Stomach (tissue), 9 donors: Measurements from ENCODE around the gene TGFB1I1. TPM values are rescaled to one million over a fixed set of nuclear protein-coding genes. Genes with fewer than 3 reads are reported as not detected.

Experiments used
- DNase-seq, 2 donors: peaks; one replicate each; pipeline versions ENCODE4 v3.0.0 to v3.0.0-alpha.2; 2013 to 2019
- H3K27ac ChIP-seq, 5 donors: fragments of 200-600 bp in 4 of 5; sonication (generic) in 4 of 5; one replicate each; pipeline ENCODE4 v1.5.1; 2013 to 2019; ENCODE audit warnings: mild to moderate bottlenecking in 1 of 5, moderate library complexity in 1 of 5
- H3K27me3 ChIP-seq, 3 donors: fragments of 200-600 bp; sonication (generic); one replicate each; pipeline ENCODE4 v1.5.1; 2017 to 2019; ENCODE audit warnings: mixed run types in 1 of 3
- H3K36me3 ChIP-seq, 4 donors: fragments of 200-600 bp; sonication (generic); 1 replicate in 3 of 4; 2 replicates in 1 of 4; pipeline ENCODE4 v1.5.1; 2016 to 2019
- H3K4me1 ChIP-seq, 4 donors: fragments of 200-600 bp; sonication (generic); one replicate each; pipeline ENCODE4 v1.5.1; 2016 to 2019
- H3K4me3 ChIP-seq, 4 donors: fragments of 200-600 bp; sonication (generic) in 3 of 4; one replicate each; pipeline ENCODE4 v1.5.1; 2016 to 2019; ENCODE audit warnings: mild to moderate bottlenecking in 1 of 4
- H3K9me3 ChIP-seq, 4 donors: fragments of 200-600 bp; sonication (generic); one replicate each; pipeline ENCODE4 v1.5.1; 2016 to 2019
- EP300 ChIP-seq: sonication (generic); formaldehyde crosslinking; IDR thresholded peaks from one replicate; pipeline ENCODE4 v1.6.1; 2017; ENCODE audit warnings: antibody characterized with exemption
- POLR2A ChIP-seq, 4 donors: fragments of 450-650 bp; IDR thresholded peaks; one replicate each; pipeline ENCODE4 v1.6.1; 2016; ENCODE audit warnings: antibody characterized with exemption in 4 of 4, control low read depth in 2 of 4, mild to moderate bottlenecking in 1 of 4, moderate library complexity in 1 of 4
- POLR2AphosphoS5 ChIP-seq, 3 donors: sonication (generic); formaldehyde crosslinking; IDR thresholded peaks; one replicate each; pipeline ENCODE4 v1.6.1; 2016; ENCODE audit warnings: antibody characterized with exemption in 3 of 3
- WGBS, 5 donors: extraction: QIAGEN DNeasy Blood & Tissue Kit in 3 of 5; methylation state at CpG; one replicate each; pipeline versions ENCODE4 v1.1.5 to v1.1.7; 2013 to 2018; 5-methylcytosine and 5-hydroxymethylcytosine counted together
- intact Hi-C: fragments of 100-400 bp; cut with DNase I; formaldehyde crosslinking; loops from one replicate; pipeline ENCODE4 v1.15.1; 2023; ENCODE audit warnings: low total_unique reads
- polyA plus RNA-seq, 3 donors: library from polyadenylated mRNA; stranded (reverse); fragments of 200-250 nt; gene quantifications; one replicate each; pipeline ENCODE4 v1.2.3, GENCODE V29; 2013
- total RNA-seq, 5 donors: library from RNA; depleted of rRNA; stranded (reverse); fragments of >200 nt; gene quantifications; one replicate each; pipeline versions ENCODE4 v1.1.0 to v1.2.3, GENCODE V29; 2014 to 2016
- TF ChIP-seq, protein P1 (sequence below), 7 experiments: fragments of 450-650 bp in 4 of 7; fragments of 200-600 bp in 3 of 7; sonication (generic) in 3 of 7; IDR thresholded peaks; one replicate each; pipeline ENCODE4 v1.5.1; 2016 to 2019; ENCODE audit warnings: antibody characterized with exemption in 7 of 7, control low read depth in 2 of 7, mild to moderate bottlenecking in 1 of 7
- donor health status: healthy with polysubstance abuse.
- donor health status: Bipolar disorder and iron deficiency.
- donor health status: healthy.

TGFB1I1 gene
- total and polyA plus RNA-seq, 8 donors, result 36.0 to 84.0 (median 49.2) TPM

DNA sequence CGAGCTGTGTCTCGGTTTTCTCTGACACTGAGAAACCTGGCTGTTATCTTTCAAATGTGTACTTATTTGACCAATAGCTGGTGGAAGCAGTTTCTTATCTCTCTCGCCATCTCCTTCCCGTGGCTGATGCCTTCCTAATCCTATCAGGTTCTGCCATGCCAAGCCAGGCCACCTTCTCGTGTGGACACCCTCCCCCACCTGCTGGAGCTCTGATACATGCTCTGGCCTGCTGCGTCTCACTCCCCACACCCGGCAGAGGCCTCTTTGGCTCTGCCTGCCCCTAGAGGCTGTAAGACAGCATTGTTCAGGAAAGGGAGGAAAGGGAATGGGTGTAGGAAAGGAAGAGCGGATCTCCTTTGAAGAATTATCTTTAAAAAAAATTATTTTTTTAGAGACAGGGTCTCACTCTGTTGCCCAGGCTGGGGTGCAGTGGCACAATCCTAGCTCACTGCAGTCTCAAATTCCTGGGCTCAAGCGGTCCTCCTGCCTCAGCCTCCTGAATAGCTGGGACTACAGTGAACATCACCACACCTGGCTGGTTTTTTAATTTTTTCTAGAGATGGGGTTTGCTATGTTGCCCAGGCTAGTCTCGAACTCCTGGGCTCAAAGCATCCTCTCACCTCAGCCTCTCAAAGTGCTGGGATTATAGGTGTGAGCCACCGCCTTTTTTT is 20.1 kb upstream of the TGFB1I1 start:
- TF ChIP-seq EP300 (no peak), POLR2AphosphoS5 (IDR thresholded peaks at IDR 0.05) (peak in 1 of 3 donors; percentile 5), POLR2A (IDR thresholded peaks at IDR 0.05) (no peak)
- TF ChIP-seq, protein P1, sequence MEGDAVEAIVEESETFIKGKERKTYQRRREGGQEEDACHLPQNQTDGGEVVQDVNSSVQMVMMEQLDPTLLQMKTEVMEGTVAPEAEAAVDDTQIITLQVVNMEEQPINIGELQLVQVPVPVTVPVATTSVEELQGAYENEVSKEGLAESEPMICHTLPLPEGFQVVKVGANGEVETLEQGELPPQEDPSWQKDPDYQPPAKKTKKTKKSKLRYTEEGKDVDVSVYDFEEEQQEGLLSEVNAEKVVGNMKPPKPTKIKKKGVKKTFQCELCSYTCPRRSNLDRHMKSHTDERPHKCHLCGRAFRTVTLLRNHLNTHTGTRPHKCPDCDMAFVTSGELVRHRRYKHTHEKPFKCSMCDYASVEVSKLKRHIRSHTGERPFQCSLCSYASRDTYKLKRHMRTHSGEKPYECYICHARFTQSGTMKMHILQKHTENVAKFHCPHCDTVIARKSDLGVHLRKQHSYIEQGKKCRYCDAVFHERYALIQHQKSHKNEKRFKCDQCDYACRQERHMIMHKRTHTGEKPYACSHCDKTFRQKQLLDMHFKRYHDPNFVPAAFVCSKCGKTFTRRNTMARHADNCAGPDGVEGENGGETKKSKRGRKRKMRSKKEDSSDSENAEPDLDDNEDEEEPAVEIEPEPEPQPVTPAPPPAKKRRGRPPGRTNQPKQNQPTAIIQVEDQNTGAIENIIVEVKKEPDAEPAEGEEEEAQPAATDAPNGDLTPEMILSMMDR (IDR thresholded peaks at IDR 0.05), result peak in 5 of 7 experiments; percentile 24 to 36 (median 32)
- peak; percentile 56 to 87 for DNase-seq
- no peak overlapping the region for H3K4me3 ChIP-seq
- peaks cover 44 to 57% (median 52%) of the 10 kb centered on the region in 4 donors for H3K4me1 ChIP-seq
- H3K36me3 ChIP-seq, result no peaks in the 10 kb centered on the region
- H3K9me3 ChIP-seq, result no peaks in the 10 kb centered on the region
- WGBS, 5 donors, result 34 to 41% (median 39%) methylated on average over 11 of the region's 11 CpGs
- no peaks in the 10 kb centered on the region for H3K27me3 ChIP-seq
- intact Hi-C loops, result loop anchor here (10.0 kb wide), 1 partner anchor 267 kb away; the partner anchor contains the start of gene FUS
- peak overlapping the region in 4 of 5 donors; percentile 61 to 74 (median 66) for H3K27ac ChIP-seq

DNA sequence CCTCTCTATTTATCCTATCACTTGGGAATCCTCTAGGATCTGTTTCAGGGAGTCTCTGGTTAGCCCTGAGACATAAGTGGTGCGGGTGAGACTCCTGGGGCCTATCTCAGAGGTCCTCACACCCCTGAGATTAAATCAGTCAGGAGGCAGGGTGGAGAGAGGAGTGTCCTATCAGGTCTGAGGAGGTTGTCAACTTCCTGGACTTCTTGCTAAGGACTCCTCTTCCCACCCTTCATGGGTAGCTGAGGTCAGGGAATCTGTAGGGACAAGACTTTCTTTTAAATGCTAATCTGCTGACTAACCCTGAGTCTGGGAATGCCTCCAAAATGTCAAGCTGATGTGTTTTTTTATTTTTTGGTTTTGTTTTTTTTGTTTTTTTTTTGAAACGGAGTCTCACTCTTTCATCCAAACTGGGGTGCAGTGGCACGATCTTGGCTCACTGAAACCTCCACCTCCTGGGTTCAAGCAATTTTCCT is 19.3 kb upstream of the TGFB1I1 start:
- H3K27me3 ChIP-seq, result no peaks in the 10 kb centered on the region
- peak in 1 of 2 donors; percentile 54 for DNase-seq
- peak overlapping the region in 4 of 5 donors; percentile 61 to 74 (median 66) for H3K27ac ChIP-seq
- intact Hi-C loops, result loop anchor here (10.0 kb wide), 1 partner anchor 268 kb away; the partner anchor contains the start of gene FUS
- TF ChIP-seq EP300 (no peak), POLR2A (IDR thresholded peaks at IDR 0.05) (no peak), POLR2AphosphoS5 (IDR thresholded peaks at IDR 0.05) (no peak)
- TF ChIP-seq, protein P1 (IDR thresholded peaks at IDR 0.05), result no peak
- H3K9me3 ChIP-seq, result no peaks in the 10 kb centered on the region
- peaks cover 53 to 65% (median 61%) of the 10 kb centered on the region in 4 donors for H3K4me1 ChIP-seq
- WGBS, 5 donors, result 41 to 63% (median 55%) methylated on average over 3 of the region's 3 CpGs
- H3K4me3 ChIP-seq, result no peak overlapping the region
- H3K36me3 ChIP-seq, result no peaks in the 10 kb centered on the region

DNA sequence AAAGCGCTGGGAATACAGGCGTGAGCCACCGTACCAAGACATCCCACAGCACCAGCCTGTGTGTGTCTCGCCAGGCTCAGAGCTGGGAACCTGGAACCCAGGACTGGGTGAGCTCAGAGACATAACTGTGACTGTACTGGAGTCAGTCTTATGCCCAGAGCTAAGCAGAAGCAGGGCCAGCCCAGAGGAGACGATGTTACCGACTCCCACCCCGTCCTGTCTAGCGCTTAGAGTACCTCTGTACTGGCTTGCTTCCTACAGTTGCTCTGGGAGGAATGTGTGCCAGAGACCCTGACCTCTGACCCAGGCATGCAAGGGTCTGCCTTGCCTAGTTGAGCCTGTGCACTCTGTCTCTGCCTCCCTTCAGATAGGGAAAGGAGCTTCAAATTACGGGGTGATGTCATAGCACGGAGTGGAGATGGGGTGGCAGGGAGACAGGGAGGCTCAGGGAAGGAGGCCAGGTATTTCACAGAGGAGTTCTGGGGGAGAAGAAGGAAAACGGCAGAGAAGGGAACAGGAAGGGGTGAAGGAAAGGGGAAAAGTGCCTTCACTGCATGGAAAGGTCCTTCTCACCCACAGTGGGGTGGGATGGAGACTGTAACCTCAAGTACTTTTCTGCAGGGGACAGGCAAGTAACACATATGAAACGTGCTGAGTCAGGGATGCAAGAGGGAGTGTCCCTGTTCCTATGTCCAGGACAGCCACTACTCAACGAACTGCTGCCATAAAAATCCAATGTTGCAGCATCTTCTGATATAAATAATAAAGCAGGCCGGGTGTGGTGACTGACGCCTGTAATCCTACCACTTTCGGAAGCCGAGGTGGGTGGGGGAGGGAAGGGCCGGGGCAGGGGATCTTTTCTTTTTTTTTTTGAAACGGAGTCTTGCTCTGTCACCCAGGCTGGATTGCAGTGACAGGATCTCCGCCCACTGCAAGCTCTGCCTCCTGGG is 18.4 kb upstream of the TGFB1I1 start:
- no peak overlapping the region for H3K4me3 ChIP-seq
- peak in 1 of 2 donors; percentile 60 for DNase-seq
- no peaks in the 10 kb centered on the region for H3K36me3 ChIP-seq
- 53 to 67% (median 59%) methylated on average over 18 to 20 of the region's 20 CpGs for WGBS, 5 donors
- no peaks in the 10 kb centered on the region for H3K27me3 ChIP-seq
- intact Hi-C loops, result loop anchor here (10.0 kb wide), 1 partner anchor 269 kb away; the partner anchor contains the start of gene FUS
- TF ChIP-seq EP300 (no peak), POLR2A (IDR thresholded peaks at IDR 0.05) (no peak), POLR2AphosphoS5 (IDR thresholded peaks at IDR 0.05) (no peak)
- TF ChIP-seq, protein P1 (IDR thresholded peaks at IDR 0.05), result no peak
- H3K27ac ChIP-seq, result peak overlapping the region in 4 of 5 donors; percentile 60 to 74 (median 66)
- no peaks in the 10 kb centered on the region for H3K9me3 ChIP-seq
- H3K4me1 ChIP-seq, result peaks cover 61 to 73% (median 67%) of the 10 kb centered on the region in 4 donors
